ENCODE data around the gene SMARCC1.

The SMARCC1 gene

DNA sequence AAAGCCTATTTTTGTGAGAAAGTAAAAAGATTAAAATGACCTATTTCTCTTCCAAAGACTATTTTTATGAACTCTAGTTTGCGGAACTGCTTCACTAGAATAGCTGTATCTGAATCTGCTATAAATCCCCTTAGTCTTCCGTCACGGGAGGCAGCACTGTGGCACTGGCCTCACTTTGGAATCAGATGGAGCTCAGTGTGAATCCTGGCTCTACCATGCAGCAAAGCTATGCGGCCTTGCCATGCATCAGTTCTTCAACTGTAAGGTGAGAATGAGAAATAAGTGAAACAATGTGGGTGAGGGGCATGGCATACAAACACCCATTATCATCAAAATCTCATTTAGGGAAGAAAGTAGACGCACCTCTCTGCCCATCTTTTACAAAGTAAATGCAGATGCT is 175.5 kb downstream of the SMARCC1 start:
- in situ Hi-C loops (cut with HindIII; ENCODE audit: low pct_unique_long_range_greater_than_20kb, low sequenced_read_pairs): no loop called here
- no peak for TF ChIP-seq JUND (IDR thresholded peaks at IDR 0.05; ENCODE audit: low read depth)
- DNase-seq (ENCODE audit: low read depth in 1 of 2, low spot score in 1 of 2): no peak

DNA sequence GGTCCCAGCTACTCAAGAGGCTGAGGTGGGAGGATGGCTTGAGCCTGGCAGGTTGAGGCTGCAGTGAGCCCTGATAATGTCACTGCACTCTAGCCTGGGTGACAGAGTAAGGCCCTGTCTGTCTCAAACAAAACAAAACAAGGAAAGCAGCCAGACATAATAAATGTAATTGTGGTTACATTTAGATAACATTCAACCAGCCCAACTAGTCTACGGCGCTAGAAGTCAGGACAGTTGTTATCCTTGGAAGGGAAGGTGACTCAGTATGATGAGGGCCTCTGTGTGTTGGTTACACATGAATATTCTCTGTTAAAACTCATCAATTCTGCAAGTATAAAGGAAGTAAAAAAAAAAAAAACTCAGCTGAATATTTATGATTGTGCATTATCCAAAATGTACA is 176.0 kb downstream of the SMARCC1 start:
- no peak for TF ChIP-seq JUND (IDR thresholded peaks at IDR 0.05; ENCODE audit: low read depth)
- in situ Hi-C loops (cut with HindIII; ENCODE audit: low pct_unique_long_range_greater_than_20kb, low sequenced_read_pairs): no loop called here
- DNase-seq (ENCODE audit: low read depth in 1 of 2, low spot score in 1 of 2): no peak

DNA sequence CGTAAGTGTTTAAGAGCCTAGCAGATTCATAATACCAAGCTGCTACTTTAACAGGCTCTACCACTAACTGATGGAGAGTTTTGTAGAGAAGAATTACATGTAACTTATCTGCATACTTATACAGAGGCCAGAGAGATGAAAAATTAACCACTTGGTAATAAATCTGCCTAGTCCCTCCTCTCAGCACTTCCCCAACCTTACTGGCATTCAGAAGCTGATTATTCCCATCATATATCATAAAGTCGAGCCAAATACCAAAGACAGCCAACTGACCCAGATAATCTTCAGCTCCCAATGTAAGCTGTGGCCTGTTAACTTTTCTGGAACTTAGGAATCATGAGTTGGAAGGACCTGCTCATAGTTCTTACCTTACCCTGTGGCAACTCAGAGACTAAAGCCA is 177.5 kb downstream of the SMARCC1 start:
- DNase-seq (ENCODE audit: low read depth in 1 of 2, low spot score in 1 of 2): no peak
- TF ChIP-seq JUND (IDR thresholded peaks at IDR 0.05; ENCODE audit: low read depth): no peak
- in situ Hi-C loops (cut with HindIII; ENCODE audit: low pct_unique_long_range_greater_than_20kb, low sequenced_read_pairs): no loop called here

DNA sequence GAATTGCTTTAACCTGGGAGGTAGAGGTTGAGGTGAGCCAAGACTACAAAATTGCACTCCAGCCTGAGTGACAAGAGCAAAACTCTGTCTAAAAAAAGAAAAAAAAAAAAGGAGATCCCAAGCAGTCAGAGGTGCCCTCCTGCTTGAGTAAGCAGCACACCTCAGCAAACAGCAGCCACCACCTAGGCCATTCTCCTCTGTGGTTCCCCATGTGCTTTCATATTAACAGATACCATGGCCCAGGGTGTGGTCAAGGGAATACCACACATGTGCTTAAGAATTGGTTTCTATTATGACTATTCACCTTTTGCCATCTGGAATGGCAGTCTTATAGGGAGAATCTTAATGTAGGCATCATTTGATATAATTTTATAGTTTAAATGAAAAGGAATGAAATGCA is 178.4 kb downstream of the SMARCC1 start:
- DNase-seq (ENCODE audit: low read depth in 1 of 2, low spot score in 1 of 2): no peak
- no peak for TF ChIP-seq JUND (IDR thresholded peaks at IDR 0.05; ENCODE audit: low read depth)
- in situ Hi-C loops (cut with HindIII; ENCODE audit: low pct_unique_long_range_greater_than_20kb, low sequenced_read_pairs): no loop called here

GRCh38 chr3:47601281-47601680 is 180.4 kb downstream of the SMARCC1 start:
- in situ Hi-C loops (cut with HindIII; ENCODE audit: low pct_unique_long_range_greater_than_20kb, low sequenced_read_pairs): no loop called here
- no peak for TF ChIP-seq JUND (IDR thresholded peaks at IDR 0.05; ENCODE audit: low read depth)
- no peak for DNase-seq (ENCODE audit: low read depth in 1 of 2, low spot score in 1 of 2)

DNA sequence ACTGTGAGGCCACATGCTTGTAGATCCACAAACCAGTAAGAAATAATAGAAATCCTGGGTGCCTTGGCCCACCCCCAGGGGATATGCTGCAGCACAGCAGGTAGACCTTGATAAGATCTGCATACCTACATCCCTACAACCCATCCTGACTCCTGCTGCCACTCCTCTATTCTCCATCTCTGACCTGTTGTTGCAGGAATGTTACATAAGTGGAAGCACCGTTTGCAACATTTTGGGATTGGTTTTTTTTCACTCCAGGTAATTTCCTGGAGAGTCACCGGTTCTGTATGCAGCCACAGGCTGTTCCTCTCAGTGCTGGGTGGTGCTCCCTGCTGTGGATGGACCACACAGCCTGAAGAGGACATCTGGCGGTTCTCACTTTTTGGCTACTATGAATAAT is 186.9 kb downstream of the SMARCC1 start:
- no peak for DNase-seq (ENCODE audit: low read depth in 1 of 2, low spot score in 1 of 2)
- in situ Hi-C loops (cut with HindIII; ENCODE audit: low pct_unique_long_range_greater_than_20kb, low sequenced_read_pairs): no loop called here
- TF ChIP-seq JUND (IDR thresholded peaks at IDR 0.05; ENCODE audit: low read depth): no peak

DNA sequence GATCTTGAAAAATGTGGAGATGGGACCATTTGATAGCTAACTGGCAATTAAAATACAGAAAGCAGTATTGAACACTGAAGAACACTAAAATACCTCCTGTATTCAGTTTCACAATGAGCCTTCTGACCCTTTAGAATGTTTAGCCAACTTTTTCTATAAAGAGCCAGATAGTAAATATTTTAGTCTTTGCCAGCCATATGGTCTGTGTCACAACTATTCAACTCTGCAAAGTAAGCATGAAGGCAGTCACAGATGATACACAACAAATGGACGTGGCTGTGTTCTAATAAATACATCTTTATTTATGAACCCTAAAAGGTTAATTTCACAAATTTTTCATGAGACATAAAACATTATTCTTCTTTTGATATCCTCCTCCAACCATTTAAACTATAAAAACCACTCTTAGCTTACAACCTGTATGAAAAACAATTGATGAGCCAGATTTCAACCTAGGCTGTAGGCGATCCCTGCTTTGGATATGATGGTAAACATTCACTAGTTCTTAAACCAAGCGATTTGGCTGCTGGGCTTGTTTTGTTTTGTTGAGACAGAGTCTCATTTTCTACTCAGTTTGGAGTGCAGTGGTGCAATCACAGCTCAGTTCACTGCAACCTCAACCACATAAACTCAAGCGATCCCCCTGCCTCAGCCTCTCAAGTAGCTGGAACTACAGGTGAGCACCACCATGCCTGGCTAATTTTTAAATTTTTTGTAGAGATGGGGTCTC is 189.5 kb downstream of the SMARCC1 start:
- in situ Hi-C loops (cut with HindIII; ENCODE audit: low pct_unique_long_range_greater_than_20kb, low sequenced_read_pairs): no loop called here
- no peak for TF ChIP-seq JUND (IDR thresholded peaks at IDR 0.05; ENCODE audit: low read depth)
- no peak for DNase-seq (ENCODE audit: low read depth in 1 of 2, low spot score in 1 of 2)

GRCh38 chr3:47590216-47590615 is 191.5 kb downstream of the SMARCC1 start:
- in situ Hi-C loops (cut with HindIII; ENCODE audit: low pct_unique_long_range_greater_than_20kb, low sequenced_read_pairs): no loop called here
- no peak for TF ChIP-seq JUND (IDR thresholded peaks at IDR 0.05; ENCODE audit: low read depth)
- DNase-seq (ENCODE audit: low read depth in 1 of 2, low spot score in 1 of 2): no peak

DNA sequence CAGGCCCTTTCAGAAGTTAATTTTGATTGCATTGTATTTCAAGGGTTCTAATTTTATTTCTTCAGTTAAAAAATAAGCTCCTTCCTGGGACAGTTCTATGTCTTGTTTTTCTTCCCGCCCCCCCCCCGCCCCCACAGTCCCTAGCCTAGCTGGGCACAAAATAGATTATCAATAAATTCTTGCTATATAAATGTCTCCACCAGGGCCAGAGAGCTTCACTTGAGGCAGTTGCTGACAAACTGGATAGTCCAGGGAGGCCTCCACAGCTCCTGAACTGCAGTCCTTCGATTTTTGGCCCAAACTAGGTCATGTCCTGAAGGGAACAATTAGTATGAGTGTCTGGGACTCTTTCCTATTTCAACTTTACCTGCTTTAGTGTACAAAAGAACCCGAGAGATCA is 193.1 kb downstream of the SMARCC1 start:
- TF ChIP-seq JUND (IDR thresholded peaks at IDR 0.05; ENCODE audit: low read depth): no peak
- no peak for DNase-seq (ENCODE audit: low read depth in 1 of 2, low spot score in 1 of 2)
- in situ Hi-C loops (cut with HindIII; ENCODE audit: low pct_unique_long_range_greater_than_20kb, low sequenced_read_pairs): no loop called here

DNA sequence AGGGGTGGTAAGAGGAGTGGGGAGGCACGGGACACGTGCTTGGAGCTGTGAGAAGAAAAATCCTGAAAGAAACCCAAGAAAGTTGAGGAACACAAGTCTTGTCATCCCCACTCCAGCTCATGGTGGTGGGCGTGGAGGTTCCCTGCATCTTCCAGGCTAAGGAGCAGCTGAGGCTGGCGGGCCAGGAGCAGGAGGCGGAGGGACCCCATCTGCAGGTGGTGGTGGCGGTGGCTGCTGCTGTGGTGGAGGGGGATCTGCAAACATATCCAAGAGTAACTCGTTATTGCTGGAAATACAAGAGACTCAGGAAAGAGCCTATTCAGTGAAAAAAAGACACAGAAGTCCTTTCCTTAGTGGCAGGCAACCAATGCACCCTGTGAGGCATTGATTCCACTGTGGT is 193.6 kb downstream of the SMARCC1 start:
- no peak for TF ChIP-seq JUND (IDR thresholded peaks at IDR 0.05; ENCODE audit: low read depth)

DNA sequence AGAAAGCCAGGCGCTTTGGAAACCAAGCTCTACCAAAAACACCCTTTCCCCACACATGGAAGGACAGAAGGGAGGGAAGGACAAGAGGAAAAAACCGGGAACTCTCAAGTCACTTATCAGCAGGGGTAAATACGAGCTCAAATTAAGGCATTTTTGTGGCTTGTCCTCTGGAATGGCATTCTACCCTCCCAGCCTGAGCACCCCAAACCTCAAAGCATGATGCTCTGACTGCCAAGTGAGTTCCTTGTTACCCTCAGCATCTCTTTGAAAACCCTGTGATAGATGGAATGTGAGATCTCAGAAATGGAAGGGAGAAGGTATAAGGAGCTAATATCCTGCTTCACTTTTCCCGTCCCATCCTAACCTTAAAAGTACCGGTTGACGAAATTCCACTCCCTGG is 194.9 kb downstream of the SMARCC1 start:
- DNase-seq (ENCODE audit: low read depth in 1 of 2, low spot score in 1 of 2): no peak
- no peak for TF ChIP-seq JUND (IDR thresholded peaks at IDR 0.05; ENCODE audit: low read depth)
- in situ Hi-C loops (cut with HindIII; ENCODE audit: low pct_unique_long_range_greater_than_20kb, low sequenced_read_pairs): no loop called here

More for the DNA sequence above, 193.6 kb downstream of the SMARCC1 start:
- in situ Hi-C loops (cut with HindIII; ENCODE audit: low pct_unique_long_range_greater_than_20kb, low sequenced_read_pairs): no loop called here
- DNase-seq (ENCODE audit: low read depth in 1 of 2, low spot score in 1 of 2): no peak

DNA sequence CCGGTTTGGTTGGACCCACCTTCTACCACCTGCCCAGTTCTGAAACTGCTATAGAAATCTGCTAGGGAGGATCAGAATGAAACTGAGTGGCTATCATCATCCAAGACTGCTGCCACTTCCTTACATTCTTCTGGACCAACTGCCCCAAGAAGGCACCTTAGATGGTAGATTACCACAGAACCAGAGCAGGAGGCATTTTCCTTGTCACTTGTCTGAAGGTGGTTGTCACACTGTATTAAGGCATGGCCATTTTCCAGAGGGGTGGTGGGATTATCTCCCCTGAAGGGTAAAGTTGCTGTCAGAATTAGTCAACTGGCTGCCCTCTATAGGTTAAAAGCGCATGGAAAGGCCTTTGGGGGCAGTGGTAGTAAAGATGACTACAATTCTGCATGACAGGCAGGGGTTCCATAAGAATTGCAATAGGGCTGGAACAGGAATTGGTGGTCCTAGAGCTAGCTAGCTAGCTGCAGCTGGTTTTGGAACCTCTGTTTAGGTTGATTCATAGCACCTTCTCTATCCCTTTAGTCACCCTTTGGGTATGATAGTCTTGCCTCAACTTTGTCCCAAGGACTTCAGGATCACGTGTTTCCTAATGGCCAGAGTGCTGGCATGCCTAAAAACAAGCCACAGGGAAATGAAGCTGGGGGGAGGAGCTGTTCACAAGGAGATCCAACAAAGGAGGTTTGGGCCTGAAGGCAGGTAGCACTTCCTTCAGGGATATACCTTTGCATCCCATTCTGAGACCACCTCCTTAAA is 198.2 kb downstream of the SMARCC1 start:
- TF ChIP-seq JUND (IDR thresholded peaks at IDR 0.05; ENCODE audit: low read depth): no peak
- in situ Hi-C loops (cut with HindIII; ENCODE audit: low pct_unique_long_range_greater_than_20kb, low sequenced_read_pairs): no loop called here
- DNase-seq (ENCODE audit: low read depth in 1 of 2, low spot score in 1 of 2): no peak

- DNase-seq (ENCODE audit: low read depth in 1 of 2, low spot score in 1 of 2): no peak
- in situ Hi-C loops (cut with HindIII; ENCODE audit: low pct_unique_long_range_greater_than_20kb, low sequenced_read_pairs): no loop called here
- no peak for TF ChIP-seq JUND (IDR thresholded peaks at IDR 0.05; ENCODE audit: low read depth)
Observed at GRCh38 chr3:47581835-47582234, 199.9 kb downstream of the SMARCC1 start.

Measured in T47D (cell line).